Brain microvascular endothelial cell (primary cell): ENCODE measurements around the gene ATG101.

ENCODE experiments used
- DNase-seq: peaks from one replicate; pipeline ENCODE4 v3.0.0-alpha.2; 2020
- H3K27ac ChIP-seq: fragments of 250-450 bp; sonication (Bioruptor Pico); 2 replicates; pipeline ENCODE4 v1.5.1; 2020; ENCODE audit warnings: mild to moderate bottlenecking, moderate library complexity
- H3K27me3 ChIP-seq: fragments of 250-450 bp; sonication (Bioruptor Pico); replicated peaks from 2 replicates; pipeline ENCODE4 v1.5.1; 2020; ENCODE audit warnings: mild to moderate bottlenecking
- H3K36me3 ChIP-seq: fragments of 250-450 bp; sonication (Bioruptor Pico); replicated peaks from 2 replicates; pipeline ENCODE4 v1.5.1; 2020; ENCODE audit warnings: mild to moderate bottlenecking
- H3K4me3 ChIP-seq: 2 replicates; pipeline ENCODE4 v1.5.1; 2011; ENCODE audit warnings: low read depth, mild to moderate bottlenecking, control low read depth, low read length, moderate library complexity
- CTCF ChIP-seq: IDR thresholded peaks from 2 replicates; pipeline ENCODE4 v1.5.1; 2011; ENCODE audit warnings: low read depth, mild to moderate bottlenecking, moderate library complexity, low read length, control low read depth, inconsistent platforms; ENCODE audit errors: missing control alignments
- in situ Hi-C: cut with HindIII; loops from 2 replicates; pipeline ENCODE4 v1.10.0; 2017; ENCODE audit warnings: low sequenced_read_pairs, low pct_ligation_motif_present

The ATG101 gene

GRCh38 chr12:52123487-52124186 is 53.9 kb downstream of the ATG101 start:
- no peak overlapping the region for H3K4me3 ChIP-seq
- no peaks in the 10 kb centered on the region for H3K27me3 ChIP-seq
- no peak for TF ChIP-seq CTCF
- DNase-seq, result no peak
- H3K36me3 ChIP-seq, result no peaks in the 10 kb centered on the region
- no peak overlapping the region for H3K27ac ChIP-seq
- in situ Hi-C loops, result no loop called here

- no peaks in the 10 kb centered on the region for H3K27me3 ChIP-seq
- TF ChIP-seq CTCF, result no peak
- H3K27ac ChIP-seq, result no peak overlapping the region
- in situ Hi-C loops, result no loop called here
- H3K36me3 ChIP-seq, result no peaks in the 10 kb centered on the region
- DNase-seq, result no peak
- no peak overlapping the region for H3K4me3 ChIP-seq
Observed at GRCh38 chr12:52125476-52125900, 55.7 kb downstream of the ATG101 start.

GRCh38 chr12:52126050-52126604 is 56.3 kb downstream of the ATG101 start:
- Histone ChIP-seq H3K27ac (no peak overlapping the region), H3K27me3 (no peaks in the 10 kb centered on the region), H3K36me3 (no peaks in the 10 kb centered on the region), H3K4me3 (no peak overlapping the region)
- no peak for DNase-seq
- no peak for TF ChIP-seq CTCF
- in situ Hi-C loops, result no loop called here
